Parathyroid adenoma (tissue), 2 donors: ENCODE measurements around the gene BCAM.
A peak's percentile ranks its signal among the peaks of the same experiment; 100 is the strongest.

Experiments
- H2AFZ ChIP-seq: fragments of 300-600 bp; sonication (generic); one replicate; pipeline ENCODE4 v1.7.0; 2017; ENCODE audit warnings: antibody characterized with exemption, mild to moderate bottlenecking
- H3K27ac ChIP-seq: fragments of 300-600 bp; sonication (generic); one replicate; pipeline ENCODE4 v1.7.0; 2017
- H3K27me3 ChIP-seq: fragments of 300-600 bp; sonication (generic); one replicate; pipeline ENCODE4 v1.7.0; 2017; ENCODE audit warnings: low read length; ENCODE audit not compliant: control insufficient read depth, insufficient read depth
- H3K36me3 ChIP-seq: fragments of 300-600 bp; sonication (generic); one replicate; pipeline ENCODE4 v1.7.0; 2017; ENCODE audit warnings: low read length; ENCODE audit not compliant: control insufficient read depth, insufficient read depth
- H3K4me1 ChIP-seq: fragments of 300-600 bp; sonication (generic); one replicate; pipeline ENCODE4 v1.7.0; 2017; ENCODE audit warnings: control low read depth
- H3K4me2 ChIP-seq: fragments of 300-600 bp; sonication (generic); one replicate; pipeline ENCODE4 v1.7.0; 2017; ENCODE audit warnings: low read length
- H3K4me3 ChIP-seq: fragments of 300-600 bp; sonication (generic); one replicate; pipeline ENCODE4 v1.7.0; 2017; ENCODE audit warnings: low read depth, low read length
- H3K79me2 ChIP-seq: fragments of 300-600 bp; sonication (generic); one replicate; pipeline ENCODE4 v1.7.0; 2017; ENCODE audit warnings: control low read depth
- H3K9ac ChIP-seq: fragments of 300-600 bp; sonication (generic); one replicate; pipeline ENCODE4 v1.7.0; 2017; ENCODE audit warnings: mild to moderate bottlenecking
- H3K9me3 ChIP-seq: fragments of 300-600 bp; sonication (generic); one replicate; pipeline ENCODE4 v1.7.0; 2017; ENCODE audit warnings: low read length; ENCODE audit not compliant: control insufficient read depth
- CTCF ChIP-seq: fragments of 300-600 bp; sonication (generic); IDR thresholded peaks from one replicate; pipeline ENCODE4 v1.7.0; 2017; ENCODE audit warnings: antibody characterized with exemption, mild to moderate bottlenecking
- donor health status: primary hyperparathyroidism.

Gene BCAM

GRCh38 chr19:44841231-44841630 is 32.3 kb downstream of the BCAM start:
- no peaks in the 10 kb centered on the region for H3K27me3 ChIP-seq
- H2AFZ ChIP-seq, result no peak overlapping the region
- H3K4me1 ChIP-seq, result peaks cover 4% of the 10 kb centered on the region
- no peaks in the 10 kb centered on the region for H3K79me2 ChIP-seq
- no peak overlapping the region for H3K4me3 ChIP-seq
- no peak overlapping the region for H3K9ac ChIP-seq
- H3K27ac ChIP-seq, result no peak overlapping the region
- H3K4me2 ChIP-seq, result no peak overlapping the region
- no peaks in the 10 kb centered on the region for H3K9me3 ChIP-seq
- H3K36me3 ChIP-seq, result no peaks in the 10 kb centered on the region
- TF ChIP-seq CTCF, result no peak

- peak overlapping the region; percentile 68 for H3K4me2 ChIP-seq
- H3K9ac ChIP-seq, result no peak overlapping the region
- peak overlapping the region; percentile 99 for H3K4me3 ChIP-seq
These were observed 36.3 kb downstream of the BCAM start for GRCh38 chr19:44845286-44845611.

GRCh38 chr19:44845612-44846454 is 36.9 kb downstream of the BCAM start, which contains the start of gene NECTIN2:
Gene NECTIN2, plus strand, starts transcription at chr19:44846297. Its CDS starts 229 bp downstream, at chr19:44846526.
- Histone ChIP-seq H3K79me2 (peaks cover 24% of the 10 kb centered on the region), H3K27ac (peak within 1 kb of the TSS; percentile 97), H3K9me3 (no peaks in the 10 kb centered on the region), H3K36me3 (no peaks in the 10 kb centered on the region), H2AFZ (peak within 1 kb of the TSS; percentile 99), H3K4me2 (peak within 1 kb of the TSS; percentile 99), H3K9ac (peak within 1 kb of the TSS; percentile 94), H3K27me3 (no peaks in the 10 kb centered on the region), H3K4me1 (peaks cover 21% of the 10 kb centered on the region), H3K4me3 (peak within 1 kb of the TSS; percentile 99)
- TF ChIP-seq CTCF, result peak; percentile 64

More at GRCh38 chr19:44845286-44845611, 36.3 kb downstream of the BCAM start:
- Histone ChIP-seq H3K79me2 (peaks cover 19% of the 10 kb centered on the region), H3K27me3 (no peaks in the 10 kb centered on the region), H2AFZ (peak overlapping the region; percentile 99), H3K36me3 (no peaks in the 10 kb centered on the region), H3K27ac (peak overlapping the region; percentile 84), H3K9me3 (no peaks in the 10 kb centered on the region), H3K4me1 (peaks cover 19% of the 10 kb centered on the region)
- no peak for TF ChIP-seq CTCF

- H3K27me3 ChIP-seq, result no peaks in the 10 kb centered on the region
- no peaks in the 10 kb centered on the region for H3K36me3 ChIP-seq
- H3K4me1 ChIP-seq, result peaks cover 21% of the 10 kb centered on the region
- H3K4me2 ChIP-seq, result peak overlapping the region; percentile 99
- peak overlapping the region; percentile 45 for H2AFZ ChIP-seq
- H3K4me3 ChIP-seq, result peak overlapping the region; percentile 99
- H3K79me2 ChIP-seq, result peaks cover 31% of the 10 kb centered on the region
- peak overlapping the region; percentile 97 for H3K27ac ChIP-seq
- TF ChIP-seq CTCF, result peak; percentile 9
- H3K9ac ChIP-seq, result peak overlapping the region; percentile 94
- no peaks in the 10 kb centered on the region for H3K9me3 ChIP-seq
These were observed 37.7 kb downstream of the BCAM start for GRCh38 chr19:44846455-44847143.
